ENCODE data around the gene MYRIP.
"Not testable (repeated sequence)": the region's sequence is repeated elsewhere in the genome, so short reads cannot be mapped to it uniquely, and the experiment has no call there.

The MYRIP gene

GRCh38 chr3:40237889-40238571, 428.6 kb downstream of the MYRIP start:
- no peak for DNase-seq (ENCODE audit: low spot score)

- DNase-seq (ENCODE audit: low spot score), result no peak
These were observed 431.5 kb downstream of the MYRIP start for GRCh38 chr3:40240921-40241320.

GRCh38 chr3:40242216-40242615, 432.8 kb downstream of the MYRIP start:
- no peak for DNase-seq (ENCODE audit: low spot score)

GRCh38 chr3:40242638-40243037, 433.2 kb downstream of the MYRIP start:
- DNase-seq (ENCODE audit: low spot score), result no peak

- no peak for DNase-seq (ENCODE audit: low spot score)
These were observed 433.6 kb downstream of the MYRIP start for GRCh38 chr3:40243056-40243455.

GRCh38 chr3:40247714-40248454, 438.5 kb downstream of the MYRIP start:
- no peak for DNase-seq (ENCODE audit: low spot score)

- DNase-seq (ENCODE audit: low spot score), result no peak
These were observed 439.2 kb downstream of the MYRIP start for GRCh38 chr3:40248591-40248990.

- DNase-seq (ENCODE audit: low spot score), result no peak
These were observed 439.8 kb downstream of the MYRIP start for GRCh38 chr3:40249168-40249567.

GRCh38 chr3:40254491-40254890, 445.1 kb downstream of the MYRIP start:
- no peak for DNase-seq (ENCODE audit: low spot score)

- no peak for DNase-seq (ENCODE audit: low spot score)
These were observed 445.5 kb downstream of the MYRIP start for GRCh38 chr3:40254891-40255290.

- DNase-seq (ENCODE audit: low spot score), result no peak
These were observed 446.1 kb downstream of the MYRIP start for GRCh38 chr3:40255532-40255931.

- DNase-seq (ENCODE audit: low spot score), result no peak
These were observed 448.7 kb downstream of the MYRIP start for GRCh38 chr3:40258064-40258463.

- peak; percentile 4 for DNase-seq (ENCODE audit: low spot score)
These were observed 449.1 kb downstream of the MYRIP start for GRCh38 chr3:40258555-40258954.

- no peak for DNase-seq (ENCODE audit: low spot score)
These were observed 452.9 kb downstream of the MYRIP start for GRCh38 chr3:40262331-40262730.

GRCh38 chr3:40264451-40264850, 455.0 kb downstream of the MYRIP start:
- DNase-seq (ENCODE audit: low spot score), result no peak

GRCh38 chr3:40265181-40265580, 455.8 kb downstream of the MYRIP start:
- DNase-seq (ENCODE audit: low spot score), result no peak

GRCh38 chr3:40267937-40268724, 458.7 kb downstream of the MYRIP start:
- DNase-seq (ENCODE audit: low spot score), result no peak

GRCh38 chr3:40268802-40269524, 459.6 kb downstream of the MYRIP start:
- DNase-seq (ENCODE audit: low spot score), result no peak

- DNase-seq (ENCODE audit: low spot score), result no peak
These were observed 469.4 kb downstream of the MYRIP start for GRCh38 chr3:40278791-40279190.

- DNase-seq (ENCODE audit: low spot score), result no peak
These were observed 472.6 kb downstream of the MYRIP start for GRCh38 chr3:40281995-40282394.

- not testable (repeated sequence) for DNase-seq (ENCODE audit: low spot score)
These were observed 473.6 kb downstream of the MYRIP start for GRCh38 chr3:40283057-40283456.

GRCh38 chr3:40287248-40287647, 477.8 kb downstream of the MYRIP start:
- no peak for DNase-seq (ENCODE audit: low spot score)
